ENCODE measurements around the gene MAP2K5.

Gene MAP2K5

GRCh38 chr15:67832031-67832551, 289.6 kb downstream of the MAP2K5 start:
- FAIRE-seq (no peak), DNase-seq (ENCODE audit: insufficient read length, low spot score) (no peak)
- peak; percentile 14 for TF ChIP-seq CTCF (IDR thresholded peaks at IDR 0.05; ENCODE audit: insufficient read depth, missing control alignments)

GRCh38 chr15:67832897-67833709, 290.6 kb downstream of the MAP2K5 start:
- FAIRE-seq: no peak
- TF ChIP-seq CTCF (IDR thresholded peaks at IDR 0.05; ENCODE audit: insufficient read depth, missing control alignments): no peak
- DNase-seq (ENCODE audit: insufficient read length, low spot score): no peak

GRCh38 chr15:67833710-67834511, 291.4 kb downstream of the MAP2K5 start:
- FAIRE-seq: no peak
- TF ChIP-seq CTCF (IDR thresholded peaks at IDR 0.05; ENCODE audit: insufficient read depth, missing control alignments): peak; percentile 31
- DNase-seq (ENCODE audit: insufficient read length, low spot score): no peak

- no peak for TF ChIP-seq CTCF (IDR thresholded peaks at IDR 0.05; ENCODE audit: insufficient read depth, missing control alignments)
- DNase-seq (ENCODE audit: insufficient read length, low spot score): no peak
- no peak for FAIRE-seq
These were observed 292.2 kb downstream of the MAP2K5 start for GRCh38 chr15:67834581-67835296.

GRCh38 chr15:67835297-67836133, 293.0 kb downstream of the MAP2K5 start:
- TF ChIP-seq CTCF (IDR thresholded peaks at IDR 0.05; ENCODE audit: insufficient read depth, missing control alignments): no peak
- DNase-seq (ENCODE audit: insufficient read length, low spot score) (no peak), FAIRE-seq (no peak)

GRCh38 chr15:67836134-67836455, 293.6 kb downstream of the MAP2K5 start:
- TF ChIP-seq CTCF (IDR thresholded peaks at IDR 0.05; ENCODE audit: insufficient read depth, missing control alignments): no peak
- DNase-seq (ENCODE audit: insufficient read length, low spot score) (no peak), FAIRE-seq (no peak)
